ENCODE results near the gene ZP3.
"Not testable (repeated sequence)": the region's sequence is repeated elsewhere in the genome, so short reads cannot be mapped to it uniquely, and the experiment has no call there.

The ZP3 gene

DNA sequence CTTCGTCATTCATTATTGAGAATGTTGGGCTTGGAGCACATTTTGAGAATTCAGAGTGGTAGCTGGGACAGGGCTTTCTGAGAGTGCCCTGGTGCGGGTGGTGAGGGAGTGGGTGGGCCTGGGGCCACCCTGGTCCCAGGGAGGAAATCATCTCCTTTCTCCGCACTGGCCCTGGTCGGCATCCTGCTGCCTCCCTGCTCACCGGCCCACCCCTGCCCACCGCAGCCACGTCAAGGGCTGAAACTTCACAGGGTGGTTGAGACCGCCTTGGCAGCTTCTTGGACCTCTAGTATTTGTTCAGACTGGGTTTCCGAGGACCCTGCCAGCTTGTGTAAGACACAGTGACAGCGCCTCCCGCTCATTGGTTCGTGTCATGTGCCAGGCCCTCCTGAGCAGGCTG is 59.7 kb downstream of the ZP3 start:
- DNase-seq (ENCODE audit: extremely low read depth, low read depth), result not testable (repeated sequence)

DNA sequence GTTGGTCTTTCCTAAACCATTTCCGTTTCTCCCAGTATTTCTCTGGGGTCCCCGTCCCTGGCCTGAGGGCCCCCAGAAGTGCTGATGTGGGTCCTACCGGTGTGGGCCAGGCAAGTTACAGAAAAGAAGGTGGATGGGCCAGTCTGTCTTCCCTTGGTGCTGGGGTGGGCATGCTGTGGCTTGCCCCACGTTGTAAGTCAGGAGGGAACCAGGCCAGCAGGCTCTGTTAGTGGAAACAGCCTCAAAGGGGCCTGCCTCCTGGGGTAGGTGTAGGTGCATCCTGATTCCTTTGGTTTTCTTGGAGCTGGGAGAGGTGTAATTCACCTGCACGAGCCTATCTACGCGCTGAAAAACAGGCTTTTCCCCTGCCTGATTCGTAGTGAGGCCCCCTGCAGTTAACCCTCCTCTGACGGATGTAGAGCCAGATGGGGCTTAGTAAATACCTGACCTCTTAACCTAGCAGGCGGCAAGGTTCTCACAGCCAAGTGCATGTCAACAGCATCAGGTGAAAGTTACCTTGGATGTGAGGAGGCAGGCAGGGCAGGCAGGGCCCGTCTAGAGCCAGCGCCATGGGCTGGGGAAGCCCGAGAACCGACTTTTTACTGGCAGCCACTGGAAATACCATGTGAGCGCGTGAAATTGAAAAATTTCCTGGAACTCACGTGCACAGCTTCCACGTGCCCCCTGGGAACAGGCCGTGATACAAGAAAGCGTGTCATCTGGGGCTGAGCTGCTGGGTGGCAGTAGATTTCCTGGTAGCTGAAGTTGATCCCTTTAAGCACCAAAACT is 61.3 kb downstream of the ZP3 start:
- not testable (repeated sequence) for DNase-seq (ENCODE audit: extremely low read depth, low read depth)

DNA sequence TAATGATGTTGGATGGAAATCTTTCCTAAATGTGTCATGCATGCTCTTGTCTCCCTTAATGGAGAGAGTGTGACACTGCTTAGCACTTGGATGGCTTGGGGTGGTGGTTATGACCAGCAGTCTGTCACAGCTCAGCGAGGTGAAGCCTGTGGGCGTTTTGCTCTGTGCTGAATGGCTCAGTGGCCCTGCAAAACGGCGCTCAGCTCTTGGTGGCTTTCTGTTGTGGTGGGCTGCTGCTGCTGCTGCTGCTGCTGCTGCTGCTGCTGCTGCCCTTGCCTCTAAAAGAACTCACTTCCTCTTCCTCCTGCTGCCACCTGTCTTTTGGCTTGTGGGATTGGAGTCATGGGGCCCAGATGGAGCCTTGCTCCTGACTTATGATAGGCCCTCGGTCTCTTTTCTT is 61.9 kb downstream of the ZP3 start:
- DNase-seq (ENCODE audit: extremely low read depth, low read depth), result not testable (repeated sequence)

DNA sequence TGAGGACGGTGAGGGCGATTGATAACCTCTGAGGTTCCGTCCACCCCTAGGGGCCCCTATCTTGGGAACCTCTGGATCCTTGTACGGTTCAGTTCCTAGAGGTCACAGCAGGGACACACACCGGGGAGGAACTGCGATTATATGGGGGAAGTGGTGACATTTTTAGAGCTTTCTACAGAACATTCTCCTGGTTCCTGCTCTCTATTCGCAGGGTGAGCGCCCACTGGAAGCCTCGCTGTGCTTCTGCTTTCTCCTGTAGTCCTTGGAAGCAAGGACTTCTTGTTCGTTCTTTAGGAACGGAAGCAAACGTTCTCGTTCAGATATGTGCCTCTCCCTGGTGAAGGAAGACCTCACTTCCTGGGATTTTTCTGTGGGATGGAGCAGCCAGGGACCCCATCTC is 63.2 kb downstream of the ZP3 start:
- DNase-seq (ENCODE audit: extremely low read depth, low read depth), result not testable (repeated sequence)
